DMS153 treated with DMSO at 0.1 percent for 48 hours (cell line): ENCODE data around the gene GRK4.
"Not testable (repeated sequence)": the region's sequence is repeated elsewhere in the genome, so short reads cannot be mapped to it uniquely, and the experiment has no call there.

Experiments used
- DNase-seq: peaks from one replicate; lab custom pipeline; 2025; ENCODE audit not compliant: unreplicated experiment; lab: John Stamatoyannopoulos, UW

Gene GRK4

DNA sequence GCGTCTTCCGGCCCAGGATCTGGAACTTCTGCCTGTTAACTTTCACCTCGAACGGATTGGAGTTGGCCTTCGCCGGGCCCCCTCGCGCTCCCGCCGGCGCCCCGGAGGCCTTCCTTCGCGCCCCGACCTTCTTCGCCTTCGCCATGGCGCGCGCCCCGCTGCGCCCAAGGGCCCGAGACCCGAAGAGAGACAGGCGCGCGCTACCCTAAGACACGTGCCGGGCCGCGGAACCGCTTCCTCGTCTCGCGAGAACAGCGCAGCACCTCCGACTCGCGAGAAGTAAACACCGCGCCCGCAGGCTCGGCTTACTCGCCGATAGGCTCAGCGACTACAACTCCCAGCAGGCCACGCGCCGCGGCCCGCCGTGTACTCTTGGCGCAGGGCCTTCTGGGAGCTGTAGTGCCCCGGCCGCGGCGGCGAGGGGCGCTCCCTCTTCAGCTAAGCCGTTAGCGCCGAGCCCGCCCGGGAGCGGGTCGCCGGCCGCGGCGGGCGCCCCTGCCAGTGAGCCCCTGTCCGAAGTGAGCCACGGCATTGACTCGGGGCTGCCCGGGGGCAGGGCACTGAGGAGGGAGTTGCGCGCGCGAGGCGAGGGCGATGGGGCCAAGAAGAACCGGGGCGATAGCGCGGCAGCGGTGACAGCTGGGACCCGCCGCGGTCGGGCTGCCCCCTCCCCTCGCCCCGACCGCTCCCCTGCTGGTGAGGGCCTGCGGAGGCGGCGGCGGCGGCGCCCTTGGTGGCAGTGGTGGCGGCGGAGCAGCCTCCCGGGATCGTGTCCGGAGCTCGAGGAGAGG lies at the start of gene GRK4, which contains the start of gene NOP14:
GRK4 (plus strand) TSS at position 397 of the 791 bp plus-strand sequence. CDS start 500 bp downstream, outside the sequence.
NOP14 (minus strand) TSS at position 232 of the 791 bp plus-strand sequence; CDS start at position 145, 87 bp downstream.
- peak; percentile 61 for DNase-seq

DNA sequence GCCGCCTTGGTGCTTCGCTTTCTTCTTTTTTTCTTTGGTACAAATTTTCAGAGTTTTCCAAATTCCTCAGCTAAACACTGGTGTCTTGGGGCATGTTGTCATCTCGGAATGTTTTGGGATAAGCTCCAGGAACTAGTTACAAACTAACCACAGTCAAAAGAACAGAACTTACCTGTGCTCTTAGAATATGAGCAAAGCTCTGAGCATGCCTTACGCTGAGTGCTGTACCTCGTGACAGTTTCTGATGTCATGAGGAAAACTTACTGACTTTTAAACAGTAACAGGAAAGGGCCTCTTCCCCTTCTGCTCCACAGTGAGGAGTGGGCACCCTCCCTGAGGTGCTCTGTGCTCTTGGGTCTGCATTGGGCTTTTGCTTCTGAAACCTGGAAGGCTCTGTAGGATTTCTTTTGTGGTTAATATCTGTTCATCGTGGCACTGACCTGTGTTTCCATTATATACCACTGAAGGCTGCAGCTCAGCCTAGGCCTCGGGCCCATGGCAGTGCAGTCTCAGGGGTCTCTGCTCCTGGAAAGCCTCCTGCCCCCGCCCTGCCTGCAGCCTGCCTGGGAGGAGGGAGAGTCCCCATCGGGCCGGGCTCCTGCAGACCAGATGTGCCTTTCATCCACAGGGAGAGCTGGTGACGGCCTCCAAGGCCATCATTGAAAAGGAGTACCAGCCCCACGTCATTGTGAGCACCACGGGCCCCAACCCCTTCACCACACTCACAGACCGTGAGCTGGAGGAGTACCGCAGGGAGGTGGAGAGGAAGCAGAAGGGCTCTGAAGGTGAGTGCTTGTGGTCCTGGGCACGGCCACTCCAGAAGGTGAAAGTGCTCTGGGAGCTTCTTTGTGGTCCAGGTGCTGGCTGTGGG lies 48.9 kb upstream of the GRK4 start:
- DNase-seq: no peak

DNA sequence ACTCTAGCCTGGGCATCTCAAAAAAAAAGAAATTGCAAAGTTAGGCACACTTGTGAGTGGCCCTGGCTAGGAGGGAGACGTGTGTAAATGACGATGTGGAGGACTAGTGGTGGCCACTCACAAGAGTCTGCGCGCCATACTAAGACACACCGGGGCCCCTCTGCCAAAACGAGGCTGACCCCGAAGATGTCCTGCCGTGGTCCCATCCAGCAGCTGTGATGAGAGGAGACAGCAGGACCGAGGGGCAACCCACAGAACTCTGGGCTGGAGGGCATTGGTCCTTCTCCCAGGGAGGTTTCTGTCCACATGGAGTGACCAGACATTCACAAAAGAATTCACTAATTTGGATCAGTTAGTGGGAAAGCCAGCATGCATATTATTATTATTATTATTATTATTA lies 47.6 kb upstream of the GRK4 start:
- DNase-seq: no peak

GRCh38 chr4:2916696-2917095 lies 46.7 kb upstream of the GRK4 start:
- not testable (repeated sequence) for DNase-seq

DNA sequence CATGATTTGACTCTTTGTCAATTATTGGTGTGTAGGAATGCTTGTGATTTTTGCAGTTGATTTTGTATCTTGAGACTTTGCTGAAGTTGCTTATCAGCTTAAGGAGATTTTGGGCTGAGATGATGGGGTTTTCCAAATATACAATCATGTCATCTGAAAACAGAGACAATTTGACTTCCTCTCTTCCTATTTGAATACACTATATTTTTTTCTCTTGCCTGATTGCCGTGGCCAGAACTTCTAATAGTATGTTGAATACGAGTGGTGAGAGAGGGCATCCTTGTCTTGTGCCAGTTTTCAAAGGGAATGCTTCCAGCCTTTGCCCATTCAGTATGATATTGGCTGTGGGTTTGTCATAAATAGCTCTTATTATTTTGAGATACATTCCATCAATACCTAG lies 45.1 kb upstream of the GRK4 start:
- not testable (repeated sequence) for DNase-seq

- not testable (repeated sequence) for DNase-seq
Measured at GRCh38 chr4:2918714-2919113, 44.7 kb upstream of the GRK4 start.

- DNase-seq: not testable (repeated sequence)
Measured at GRCh38 chr4:2922453-2923101, 40.8 kb upstream of the GRK4 start.

DNA sequence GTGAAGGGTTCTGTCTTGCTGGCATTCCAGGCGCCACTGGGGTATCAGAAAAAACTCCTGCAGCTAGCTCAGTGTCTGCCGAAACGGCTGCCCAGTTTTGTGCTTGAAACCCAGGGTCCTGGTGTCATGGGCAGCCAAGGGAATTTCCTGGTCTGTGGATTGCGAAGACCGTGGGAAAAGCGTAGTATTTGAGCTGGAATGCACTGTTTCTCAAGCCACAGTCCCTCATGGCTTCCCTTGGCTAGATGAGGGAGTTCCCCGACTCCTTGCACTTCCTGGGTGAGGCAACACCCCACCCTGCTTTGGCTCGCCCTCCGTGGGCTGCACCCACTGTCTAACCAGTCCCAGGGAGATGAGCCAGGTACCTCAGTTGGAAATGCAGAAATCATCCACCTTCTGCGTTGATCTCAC lies 40.2 kb upstream of the GRK4 start:
- DNase-seq: no peak

DNA sequence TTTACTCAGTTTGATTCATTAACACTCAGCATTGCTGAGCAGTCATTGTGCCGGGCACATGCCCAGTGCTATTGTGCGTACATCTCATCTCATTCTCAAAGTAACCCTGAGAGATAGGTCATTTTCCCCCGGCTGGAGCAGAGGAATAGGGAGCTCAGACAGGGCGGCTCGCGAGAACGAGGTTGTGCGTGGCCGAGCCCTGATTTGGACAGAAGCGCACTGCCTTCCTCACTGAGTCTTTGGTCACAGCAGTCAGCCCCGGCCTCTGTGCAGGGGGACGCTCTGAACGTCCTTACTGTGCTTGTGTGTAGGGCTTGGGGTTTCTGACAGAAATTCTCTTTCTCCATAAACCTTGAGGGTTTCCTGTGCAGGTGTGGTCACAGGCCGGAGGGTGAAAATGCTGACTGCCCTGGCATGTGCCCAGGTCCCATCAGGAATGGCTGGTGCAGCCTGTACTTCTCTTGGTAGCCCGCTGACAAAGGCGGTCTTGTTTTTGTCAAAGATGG lies 39.6 kb upstream of the GRK4 start:
- DNase-seq: no peak

GRCh38 chr4:2924286-2924685 lies 39.1 kb upstream of the GRK4 start:
- DNase-seq: no peak

DNA sequence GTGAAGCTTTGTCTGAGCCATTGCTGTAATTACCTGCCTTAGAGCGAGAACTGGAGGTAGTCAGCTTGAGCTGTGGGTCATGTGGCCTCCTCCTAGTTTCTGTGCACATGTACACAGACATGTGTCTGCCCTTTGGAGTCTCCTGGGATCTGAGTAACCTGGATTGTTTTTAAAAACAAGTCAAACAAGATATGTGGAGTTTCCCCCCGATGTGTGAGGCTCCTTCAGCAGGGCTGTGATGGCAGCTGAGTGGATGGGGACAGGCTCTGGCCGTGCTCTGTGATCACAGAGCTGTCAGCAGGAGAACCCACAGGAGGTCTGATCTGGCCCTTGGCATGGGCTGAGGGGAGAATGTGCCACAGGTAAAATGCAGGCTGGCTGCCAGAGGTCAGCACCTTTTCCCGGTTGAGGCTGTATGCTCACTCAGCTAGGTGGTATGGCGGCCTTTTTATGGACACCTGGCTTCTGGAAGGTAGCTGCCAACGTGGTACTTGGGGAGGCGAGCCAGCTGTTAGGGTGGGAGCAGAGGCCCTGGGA lies 38.5 kb upstream of the GRK4 start:
- peak; percentile 4 for DNase-seq

DNA sequence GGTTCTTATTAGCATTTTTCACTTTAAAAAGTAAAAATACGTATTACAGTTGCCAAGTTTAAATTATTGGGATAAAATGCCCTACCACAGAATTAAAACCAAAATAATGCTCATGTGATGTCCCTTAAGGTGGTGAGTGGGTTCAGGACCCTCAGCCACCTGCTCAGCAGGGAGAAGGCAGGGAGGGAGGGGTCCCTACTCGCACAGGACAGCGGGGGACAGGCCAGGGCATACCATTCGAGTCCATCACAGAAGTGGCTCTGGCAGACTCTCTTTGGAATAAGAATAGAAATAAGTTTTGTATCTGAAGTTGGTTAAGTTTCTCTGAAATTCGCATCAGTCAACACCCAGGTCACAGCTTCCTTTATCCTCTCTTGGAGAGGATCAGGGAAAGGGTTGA lies 37.9 kb upstream of the GRK4 start:
- no peak for DNase-seq

DNA sequence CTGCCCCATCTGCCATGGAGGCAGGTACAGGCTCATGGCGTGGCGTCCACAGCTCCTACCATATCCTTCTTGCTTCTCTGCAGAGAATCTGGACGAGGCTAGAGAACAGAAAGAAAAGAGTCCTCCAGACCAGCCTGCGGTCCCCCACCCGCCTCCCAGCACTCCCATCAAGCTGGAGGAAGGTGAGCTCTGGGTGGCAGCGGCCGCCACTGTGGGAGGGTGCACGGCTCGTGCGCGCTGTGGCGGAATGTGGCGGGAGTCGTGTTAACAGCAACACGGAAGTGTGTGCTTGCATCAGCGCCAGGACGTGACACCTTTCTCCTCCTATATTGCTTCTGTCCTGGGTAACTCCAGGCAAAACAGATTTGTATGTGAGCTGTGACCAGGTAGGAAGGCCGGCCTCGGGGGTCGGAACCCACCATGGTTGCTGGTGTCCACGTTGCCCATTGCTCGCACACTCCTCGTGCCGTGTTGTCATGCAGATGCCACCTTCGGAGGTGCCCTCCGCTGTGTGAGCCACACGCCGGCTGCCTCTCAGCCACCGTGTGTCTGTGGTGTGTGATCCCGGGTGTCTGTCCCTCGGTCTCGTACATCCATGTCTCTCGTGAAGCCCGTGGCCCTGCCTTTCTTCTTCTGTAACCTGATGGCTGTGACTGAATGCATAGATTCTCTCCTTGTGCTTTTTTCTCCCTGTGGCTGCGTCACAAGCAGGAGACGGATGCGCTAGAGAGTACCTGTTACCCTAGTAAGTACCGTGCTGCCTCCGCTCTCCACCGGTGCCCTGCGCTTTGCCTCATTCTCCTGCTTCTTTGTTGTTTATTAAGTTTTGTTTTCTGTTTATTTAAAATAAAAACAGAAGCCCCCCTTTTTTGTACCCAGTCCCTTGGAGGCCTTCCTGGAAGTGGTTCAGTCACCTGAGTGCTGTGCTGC lies 37.2 kb upstream of the GRK4 start:
- DNase-seq: no peak

- no peak for DNase-seq
Measured at GRCh38 chr4:2927016-2927695, 36.2 kb upstream of the GRK4 start.

DNA sequence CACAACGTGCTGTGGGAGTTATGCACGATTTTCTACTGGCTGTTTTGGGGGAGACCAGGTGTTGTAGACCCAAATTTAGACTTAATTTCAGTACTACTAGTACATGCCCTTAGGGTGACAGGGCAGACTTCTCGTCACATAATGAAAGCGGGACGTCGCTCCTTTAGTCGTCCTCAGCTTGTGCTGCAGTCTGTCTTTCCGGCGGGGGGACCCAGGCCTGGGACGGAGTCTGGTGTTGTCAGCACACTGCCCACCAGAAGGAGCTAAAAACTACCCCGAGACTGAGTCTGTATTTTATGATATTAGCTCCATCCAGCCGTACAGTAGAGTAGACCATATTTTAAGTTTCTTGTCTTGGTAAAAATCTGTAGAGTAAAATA lies 35.7 kb upstream of the GRK4 start:
- no peak for DNase-seq

DNA sequence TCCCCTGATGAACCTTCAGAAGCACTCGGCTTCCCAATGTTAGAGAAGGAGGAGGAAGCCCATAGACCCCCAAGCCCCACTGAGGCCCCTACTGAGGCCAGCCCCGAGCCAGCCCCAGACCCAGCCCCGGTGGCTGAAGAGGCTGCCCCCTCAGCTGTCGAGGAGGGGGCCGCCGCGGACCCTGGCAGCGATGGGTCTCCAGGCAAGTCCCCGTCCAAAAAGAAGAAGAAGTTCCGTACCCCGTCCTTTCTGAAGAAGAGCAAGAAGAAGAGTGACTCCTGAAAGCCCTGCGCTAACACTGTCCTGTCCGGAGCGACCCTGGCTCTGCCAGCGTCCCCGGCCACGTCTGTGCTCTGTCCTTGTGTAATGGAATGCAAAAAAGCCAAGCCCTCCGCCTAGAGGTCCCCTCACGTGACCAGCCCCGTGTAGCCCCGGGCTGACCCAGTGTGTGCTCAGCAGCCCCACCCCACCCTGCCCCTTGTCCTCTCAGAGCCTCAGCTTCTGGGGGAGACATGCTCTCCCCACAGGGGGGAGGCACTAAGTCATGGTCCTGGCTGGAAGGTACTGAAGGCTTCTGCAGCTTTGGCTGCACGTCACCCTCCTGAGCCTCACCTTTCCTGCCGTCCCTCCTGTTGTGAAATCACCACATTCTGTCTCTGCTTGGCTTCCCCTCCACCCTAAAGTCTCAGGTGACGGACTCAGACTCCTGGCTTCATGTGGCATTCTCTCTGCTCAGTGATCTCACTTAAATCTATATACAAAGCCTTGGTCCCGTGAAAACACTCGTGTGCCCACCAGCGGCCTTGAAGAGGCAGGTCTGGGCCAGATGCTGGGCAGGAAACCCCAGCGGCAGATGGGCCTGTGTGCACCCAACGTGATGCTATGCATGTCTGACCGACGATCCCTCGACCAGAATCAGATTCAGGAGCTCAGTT lies 34.9 kb upstream of the GRK4 start:
- DNase-seq: no peak

- no peak for DNase-seq
Measured at GRCh38 chr4:2929469-2929868, 33.9 kb upstream of the GRK4 start.

GRCh38 chr4:2930135-2930757 lies 33.1 kb upstream of the GRK4 start:
- no peak for DNase-seq
